Progenitor cell of endocrine pancreas (in vitro differentiated cells): ENCODE results near the gene ADK. TPM values are rescaled to one million over a fixed set of nuclear protein-coding genes. Genes with fewer than 3 reads are reported as not detected.
A peak's percentile ranks its signal among the peaks of the same experiment; 100 is the strongest.

Experiments
- DNase-seq: peaks from one replicate; pipeline ENCODE4 v3.0.0; 2021; ENCODE audit warnings: low spot score; ENCODE audit not compliant: unreplicated experiment
- H3K27ac Mint-ChIP-seq: 2 replicates; pipeline ENCODE4 v1.8.0; 2021; ENCODE audit warnings: mild to moderate bottlenecking, moderate library complexity, mixed read lengths
- H3K27me3 Mint-ChIP-seq: 2 replicates; pipeline ENCODE4 v1.8.0; 2021; ENCODE audit warnings: mixed read lengths
- H3K36me3 Mint-ChIP-seq: 2 replicates; pipeline ENCODE4 v1.8.0; 2022; ENCODE audit warnings: mixed read lengths; ENCODE audit not compliant: insufficient read depth
- H3K4me1 Mint-ChIP-seq: 2 replicates; pipeline ENCODE4 v1.8.0; 2021; ENCODE audit warnings: low read depth, mixed read lengths
- H3K4me3 Mint-ChIP-seq: 2 replicates; pipeline ENCODE4 v1.8.0; 2021; ENCODE audit warnings: low read depth, mild to moderate bottlenecking, moderate library complexity, mixed read lengths
- H3K9me3 Mint-ChIP-seq: 2 replicates; pipeline ENCODE4 v1.8.0; 2021; ENCODE audit warnings: low read depth, mixed read lengths
- CTCF ChIP-seq: fragments of 200-600 bp; sonication (generic); IDR thresholded peaks from one replicate; pipeline ENCODE4 v1.5.0; 2021; ENCODE audit warnings: antibody characterized with exemption, mild to moderate bottlenecking; ENCODE audit not compliant: unreplicated experiment
- total RNA-seq: library from RNA; stranded (reverse); gene quantifications from 2 replicates; pipeline ENCODE4 v1.2.1, GENCODE V29; 2021

ADK gene
- total RNA-seq, 1 donor from 2014 or later, result 20.7 TPM

DNA sequence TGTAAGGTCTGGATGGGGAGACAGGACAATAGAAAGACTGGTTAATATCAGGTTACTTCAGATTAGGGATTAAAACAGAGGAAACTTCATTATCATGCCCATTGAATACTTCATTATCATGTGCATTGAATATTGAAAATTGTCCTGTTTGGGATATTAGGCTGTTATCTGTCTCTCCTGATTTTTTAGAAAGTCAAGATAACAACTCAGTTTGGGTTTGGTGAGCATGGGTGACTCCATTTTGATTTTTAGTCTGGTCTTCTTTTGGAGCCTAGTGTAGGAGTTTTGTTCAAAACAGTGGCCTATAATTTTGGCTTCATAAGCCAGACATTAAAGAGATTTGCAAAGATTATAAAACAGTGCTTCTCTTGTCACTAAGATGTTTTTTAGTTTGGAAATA is 95.5 kb downstream of the ADK start:
- H3K9me3 Mint-ChIP-seq, result no peaks in the 10 kb centered on the region
- no peak overlapping the region for H3K27ac Mint-ChIP-seq
- no peak overlapping the region for H3K4me3 Mint-ChIP-seq
- no peaks in the 10 kb centered on the region for H3K27me3 Mint-ChIP-seq
- TF ChIP-seq CTCF, result no peak
- DNase-seq, result no peak
- peaks cover 7% of the 10 kb centered on the region for H3K4me1 Mint-ChIP-seq
- H3K36me3 Mint-ChIP-seq, result peaks cover 9% of the 10 kb centered on the region

GRCh38 chr10:74249865-74250264 is 98.8 kb downstream of the ADK start:
- Mint-ChIP-seq H3K4me3 (no peak overlapping the region), H3K27me3 (no peaks in the 10 kb centered on the region), H3K27ac (no peak overlapping the region), H3K36me3 (no peaks in the 10 kb centered on the region), H3K9me3 (no peaks in the 10 kb centered on the region), H3K4me1 (peaks cover 18% of the 10 kb centered on the region)
- DNase-seq, result no peak
- no peak for TF ChIP-seq CTCF

GRCh38 chr10:74255214-74255613 is 104.2 kb downstream of the ADK start:
- Mint-ChIP-seq H3K27ac (peak overlapping the region; percentile 77), H3K27me3 (no peaks in the 10 kb centered on the region), H3K4me3 (no peak overlapping the region), H3K4me1 (peaks cover 30% of the 10 kb centered on the region), H3K36me3 (no peaks in the 10 kb centered on the region), H3K9me3 (no peaks in the 10 kb centered on the region)
- no peak for DNase-seq
- no peak for TF ChIP-seq CTCF

DNA sequence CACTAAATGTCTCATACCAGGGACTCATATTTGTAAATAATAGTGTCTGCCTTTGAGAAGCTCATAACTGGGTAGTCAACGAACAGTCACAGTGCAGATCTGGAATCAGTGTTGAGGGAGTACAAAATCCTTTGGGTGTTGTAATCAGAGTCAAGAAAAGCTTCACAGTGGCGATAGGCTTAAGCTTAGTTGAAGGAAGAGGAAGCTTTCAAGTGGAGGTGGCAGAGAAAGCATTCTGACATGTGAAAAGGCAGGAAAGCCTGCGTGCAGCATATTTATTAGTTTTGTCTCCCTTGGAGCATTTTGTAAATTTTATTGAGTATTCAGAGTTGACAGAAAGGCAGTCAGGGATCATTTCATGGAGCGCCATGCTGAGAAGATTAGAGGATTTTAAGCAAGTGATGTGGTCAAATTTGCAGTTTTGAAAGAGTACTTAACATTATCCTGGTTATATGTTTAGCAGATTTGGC is 104.9 kb downstream of the ADK start:
- H3K27me3 Mint-ChIP-seq, result no peaks in the 10 kb centered on the region
- DNase-seq, result no peak
- no peak for TF ChIP-seq CTCF
- no peak overlapping the region for H3K27ac Mint-ChIP-seq
- no peak overlapping the region for H3K4me3 Mint-ChIP-seq
- no peaks in the 10 kb centered on the region for H3K9me3 Mint-ChIP-seq
- peaks cover 30% of the 10 kb centered on the region for H3K4me1 Mint-ChIP-seq
- no peaks in the 10 kb centered on the region for H3K36me3 Mint-ChIP-seq

DNA sequence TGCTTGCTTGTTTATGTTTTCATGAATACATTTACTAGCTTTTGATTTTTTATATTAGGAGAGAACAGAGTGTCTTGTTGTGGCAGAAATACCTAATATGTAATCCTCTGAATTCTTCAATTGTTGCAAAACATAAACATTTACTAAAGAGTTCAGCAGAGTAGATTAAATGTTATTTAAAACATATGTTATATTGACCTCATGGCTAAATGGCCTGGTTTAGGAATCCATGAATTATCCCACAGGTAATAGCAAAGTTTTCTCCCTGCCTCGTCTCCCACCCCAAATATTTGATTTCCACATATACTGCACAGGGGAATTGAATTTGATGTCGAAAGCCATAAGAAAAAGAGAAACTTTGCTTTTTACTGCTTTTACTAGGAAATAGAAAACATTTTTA is 111.8 kb downstream of the ADK start:
- TF ChIP-seq CTCF, result no peak
- Mint-ChIP-seq H3K4me1 (peaks cover 4% of the 10 kb centered on the region), H3K27me3 (no peaks in the 10 kb centered on the region), H3K27ac (no peak overlapping the region), H3K4me3 (no peak overlapping the region), H3K9me3 (no peaks in the 10 kb centered on the region), H3K36me3 (no peaks in the 10 kb centered on the region)
- DNase-seq, result no peak
